ENCODE measurements around the gene COL27A1.

- TF ChIP-seq CTCF (conservative IDR thresholded peaks at IDR 0.05; ENCODE audit: low read length) (no peak), EZH2phosphoT487 (IDR thresholded peaks at IDR 0.05; ENCODE audit: borderline replicate concordance, low read depth, low read length) (no peak)
These were observed 182.8 kb downstream of the COL27A1 start for GRCh38 chr9:114338187-114338586.
